Activated naive CD8-positive, alpha-beta T cell treated with anti-CD3 and anti-CD28 coated beads for 36 hours (primary cell): Measurements from ENCODE around the gene NEDD8. TPM values are rescaled to one million over a fixed set of nuclear protein-coding genes. Genes with fewer than 3 reads are reported as not detected.
A peak's percentile ranks its signal among the peaks of the same experiment; 100 is the strongest.
"Not testable (repeated sequence)": the region's sequence is repeated elsewhere in the genome, so short reads cannot be mapped to it uniquely, and the experiment has no call there.

Experiments used
- DNase-seq: peaks from one replicate; pipeline ENCODE4 v3.0.0; 2021
- H3K27ac Mint-ChIP-seq: one replicate; pipeline ENCODE4 v1.8.0; 2022; ENCODE audit warnings: mild to moderate bottlenecking, moderate library complexity, mixed read lengths
- H3K27me3 Mint-ChIP-seq: one replicate; pipeline ENCODE4 v1.8.0; 2022; ENCODE audit warnings: mild to moderate bottlenecking, mixed read lengths
- H3K36me3 Mint-ChIP-seq: one replicate; pipeline ENCODE4 v1.8.0; 2021; ENCODE audit warnings: mild to moderate bottlenecking, mixed read lengths
- H3K4me1 Mint-ChIP-seq: one replicate; pipeline ENCODE4 v1.8.0; 2021; ENCODE audit warnings: mixed read lengths
- H3K4me3 Mint-ChIP-seq: one replicate; pipeline ENCODE4 v1.8.0; 2022; ENCODE audit warnings: mild to moderate bottlenecking, moderate library complexity, mixed read lengths
- H3K9me3 Mint-ChIP-seq: one replicate; pipeline ENCODE4 v1.8.0; 2022; ENCODE audit warnings: mixed read lengths
- total RNA-seq, 2 experiments: library from RNA; stranded (reverse); gene quantifications; one replicate each; pipeline ENCODE4 v1.2.3, GENCODE V29; 2021

The NEDD8 gene
- total RNA-seq, 2 experiments from 2014 or later: 194 to 201 TPM

- peaks cover 71% of the 10 kb centered on the region for H3K36me3 Mint-ChIP-seq
- no peak overlapping the region for H3K4me3 Mint-ChIP-seq
- H3K9me3 Mint-ChIP-seq: peaks cover 12% of the 10 kb centered on the region
- no peak for DNase-seq
- H3K27ac Mint-ChIP-seq: peak overlapping the region; percentile 18
- H3K27me3 Mint-ChIP-seq: no peaks in the 10 kb centered on the region
- peaks cover 21% of the 10 kb centered on the region for H3K4me1 Mint-ChIP-seq
These were observed 25.7 kb downstream of the NEDD8 start for GRCh38 chr14:24206260-24207103.

- Mint-ChIP-seq H3K4me1 (peaks cover 17% of the 10 kb centered on the region), H3K9me3 (peaks cover 14% of the 10 kb centered on the region), H3K27me3 (no peaks in the 10 kb centered on the region), H3K27ac (no peak overlapping the region), H3K36me3 (peaks cover 78% of the 10 kb centered on the region), H3K4me3 (no peak overlapping the region)
- no peak for DNase-seq
These were observed 27.7 kb downstream of the NEDD8 start for GRCh38 chr14:24204163-24205146.

GRCh38 chr14:24203249-24203886 lies 28.8 kb downstream of the NEDD8 start:
- H3K4me3 Mint-ChIP-seq, DNase-seq: not testable (repeated sequence)
- peaks cover 15% of the 10 kb centered on the region for H3K9me3 Mint-ChIP-seq

GRCh38 chr14:24202538-24202937 lies 29.6 kb downstream of the NEDD8 start:
- DNase-seq, H3K4me3 Mint-ChIP-seq, H3K27ac Mint-ChIP-seq, H3K27me3 Mint-ChIP-seq: not testable (repeated sequence)
- H3K36me3 Mint-ChIP-seq: peaks cover 80% of the 10 kb centered on the region
- H3K9me3 Mint-ChIP-seq: peaks cover 15% of the 10 kb centered on the region
- H3K4me1 Mint-ChIP-seq: peaks cover 28% of the 10 kb centered on the region

More at GRCh38 chr14:24203249-24203886, 28.8 kb downstream of the NEDD8 start:
- H3K27me3 Mint-ChIP-seq, H3K27ac Mint-ChIP-seq: not testable (repeated sequence)
- Mint-ChIP-seq H3K4me1 (peaks cover 26% of the 10 kb centered on the region), H3K36me3 (peaks cover 86% of the 10 kb centered on the region)

GRCh38 chr14:24198814-24199524 lies 33.2 kb downstream of the NEDD8 start:
- DNase-seq: no peak
- Mint-ChIP-seq H3K27ac (peak overlapping the region; percentile 49), H3K4me1 (peaks cover 33% of the 10 kb centered on the region), H3K4me3 (peak overlapping the region; percentile 23), H3K9me3 (peaks cover 15% of the 10 kb centered on the region), H3K27me3 (no peaks in the 10 kb centered on the region), H3K36me3 (peaks cover 63% of the 10 kb centered on the region)

GRCh38 chr14:24197056-24197450 lies 35.1 kb downstream of the NEDD8 start:
- H3K9me3 Mint-ChIP-seq: peaks cover 6% of the 10 kb centered on the region
- H3K27me3 Mint-ChIP-seq: no peaks in the 10 kb centered on the region
- peaks cover 42% of the 10 kb centered on the region for H3K4me1 Mint-ChIP-seq
- H3K27ac Mint-ChIP-seq: peak overlapping the region; percentile 96
- DNase-seq: no peak
- H3K4me3 Mint-ChIP-seq: peak overlapping the region; percentile 96
- H3K36me3 Mint-ChIP-seq: peaks cover 52% of the 10 kb centered on the region

GRCh38 chr14:24196071-24197055 lies 35.8 kb downstream of the NEDD8 start:
- peak overlapping the region; percentile 96 for H3K4me3 Mint-ChIP-seq
- H3K27ac Mint-ChIP-seq: peak overlapping the region; percentile 96
- peaks cover 45% of the 10 kb centered on the region for H3K4me1 Mint-ChIP-seq
- peaks cover 2% of the 10 kb centered on the region for H3K9me3 Mint-ChIP-seq
- no peaks in the 10 kb centered on the region for H3K27me3 Mint-ChIP-seq
- no peak for DNase-seq
- peaks cover 49% of the 10 kb centered on the region for H3K36me3 Mint-ChIP-seq

- peaks cover 41% of the 10 kb centered on the region for H3K36me3 Mint-ChIP-seq
- H3K4me1 Mint-ChIP-seq: peaks cover 47% of the 10 kb centered on the region
- peak within 1 kb of the TSS; percentile 96 for H3K4me3 Mint-ChIP-seq
- H3K9me3 Mint-ChIP-seq: peaks cover 1% of the 10 kb centered on the region
- DNase-seq: peak; percentile 90
- H3K27me3 Mint-ChIP-seq: no peaks in the 10 kb centered on the region
- H3K27ac Mint-ChIP-seq: peak within 1 kb of the TSS; percentile 96
These were observed 36.7 kb downstream of the NEDD8 start, which contains the start of gene TM9SF1 for GRCh38 chr14:24195186-24196070. TSS of gene TM9SF1 (minus strand) at chr14:24195441. CDS start at chr14:24195019, 422 bp downstream.

- H3K36me3 Mint-ChIP-seq: peaks cover 36% of the 10 kb centered on the region
- peaks cover 50% of the 10 kb centered on the region for H3K4me1 Mint-ChIP-seq
- H3K4me3 Mint-ChIP-seq: peak overlapping the region; percentile 96
- H3K27me3 Mint-ChIP-seq: no peaks in the 10 kb centered on the region
- peaks cover 1% of the 10 kb centered on the region for H3K9me3 Mint-ChIP-seq
- DNase-seq: no peak
- peak overlapping the region; percentile 96 for H3K27ac Mint-ChIP-seq
These were observed 37.3 kb downstream of the NEDD8 start for GRCh38 chr14:24194873-24195185.

GRCh38 chr14:24194186-24194872 lies 37.8 kb downstream of the NEDD8 start:
- no peaks in the 10 kb centered on the region for H3K27me3 Mint-ChIP-seq
- H3K4me1 Mint-ChIP-seq: peaks cover 53% of the 10 kb centered on the region
- no peak for DNase-seq
- H3K27ac Mint-ChIP-seq: peak overlapping the region; percentile 96
- peaks cover 32% of the 10 kb centered on the region for H3K36me3 Mint-ChIP-seq
- H3K9me3 Mint-ChIP-seq: peaks cover 1% of the 10 kb centered on the region
- H3K4me3 Mint-ChIP-seq: peak overlapping the region; percentile 96

GRCh38 chr14:24192933-24193332 lies 39.2 kb downstream of the NEDD8 start:
- Mint-ChIP-seq H3K9me3 (no peaks in the 10 kb centered on the region), H3K36me3 (peaks cover 24% of the 10 kb centered on the region), H3K27ac (peak overlapping the region; percentile 28), H3K4me1 (peaks cover 48% of the 10 kb centered on the region), H3K4me3 (no peak overlapping the region), H3K27me3 (no peaks in the 10 kb centered on the region)
- DNase-seq: no peak

GRCh38 chr14:24190416-24190815 lies 41.8 kb downstream of the NEDD8 start:
- peaks cover 30% of the 10 kb centered on the region for H3K36me3 Mint-ChIP-seq
- DNase-seq: no peak
- H3K9me3 Mint-ChIP-seq: no peaks in the 10 kb centered on the region
- no peak overlapping the region for H3K4me3 Mint-ChIP-seq
- no peaks in the 10 kb centered on the region for H3K27me3 Mint-ChIP-seq
- H3K27ac Mint-ChIP-seq: no peak overlapping the region
- peaks cover 49% of the 10 kb centered on the region for H3K4me1 Mint-ChIP-seq
